Measurements from ENCODE around the gene FKBP2.

The FKBP2 gene

DNA sequence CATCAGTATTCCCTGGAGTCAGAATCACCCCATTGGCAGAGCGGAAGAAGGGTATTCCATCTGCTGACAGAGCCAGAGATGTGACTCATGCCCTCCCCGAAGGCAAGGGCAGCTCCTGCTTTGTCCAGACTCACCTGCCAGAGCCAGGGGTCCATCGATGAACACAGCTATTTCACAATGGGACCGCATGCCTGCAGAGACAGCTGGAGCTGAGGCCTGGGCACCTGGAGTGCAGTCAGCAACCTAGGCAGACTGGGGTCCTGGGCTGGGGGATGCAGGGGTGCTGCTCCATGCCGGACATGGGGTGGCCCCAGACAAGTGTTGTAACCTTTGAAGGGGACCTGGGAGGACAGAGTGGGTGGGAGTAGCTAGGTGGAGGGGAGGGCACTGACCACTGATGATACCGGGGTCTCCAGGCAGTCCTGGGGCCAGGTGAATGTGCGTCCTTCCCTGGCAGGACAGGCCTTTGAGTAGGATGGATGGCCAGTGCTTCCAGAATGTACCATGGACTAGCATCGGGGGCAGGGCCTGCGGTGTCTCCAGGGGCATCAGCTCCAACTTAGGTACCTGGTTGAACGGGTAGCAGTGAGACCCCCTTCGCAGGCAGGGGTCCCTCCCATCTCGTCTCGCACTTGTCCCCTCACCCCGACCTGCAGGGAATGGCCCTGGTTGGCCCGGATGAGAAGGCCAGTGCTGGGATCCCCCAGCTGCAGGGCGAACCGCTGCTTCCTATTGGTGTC is 16.6 kb upstream of the FKBP2 start:
- peak; percentile 74 for DNase-seq (ENCODE audit: low spot score)
- TF ChIP-seq, protein P1, sequence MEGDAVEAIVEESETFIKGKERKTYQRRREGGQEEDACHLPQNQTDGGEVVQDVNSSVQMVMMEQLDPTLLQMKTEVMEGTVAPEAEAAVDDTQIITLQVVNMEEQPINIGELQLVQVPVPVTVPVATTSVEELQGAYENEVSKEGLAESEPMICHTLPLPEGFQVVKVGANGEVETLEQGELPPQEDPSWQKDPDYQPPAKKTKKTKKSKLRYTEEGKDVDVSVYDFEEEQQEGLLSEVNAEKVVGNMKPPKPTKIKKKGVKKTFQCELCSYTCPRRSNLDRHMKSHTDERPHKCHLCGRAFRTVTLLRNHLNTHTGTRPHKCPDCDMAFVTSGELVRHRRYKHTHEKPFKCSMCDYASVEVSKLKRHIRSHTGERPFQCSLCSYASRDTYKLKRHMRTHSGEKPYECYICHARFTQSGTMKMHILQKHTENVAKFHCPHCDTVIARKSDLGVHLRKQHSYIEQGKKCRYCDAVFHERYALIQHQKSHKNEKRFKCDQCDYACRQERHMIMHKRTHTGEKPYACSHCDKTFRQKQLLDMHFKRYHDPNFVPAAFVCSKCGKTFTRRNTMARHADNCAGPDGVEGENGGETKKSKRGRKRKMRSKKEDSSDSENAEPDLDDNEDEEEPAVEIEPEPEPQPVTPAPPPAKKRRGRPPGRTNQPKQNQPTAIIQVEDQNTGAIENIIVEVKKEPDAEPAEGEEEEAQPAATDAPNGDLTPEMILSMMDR (IDR thresholded peaks at IDR 0.05) = no peak
- Histone ChIP-seq H3K27ac (no peak overlapping the region), H3K4me3 (no peak overlapping the region)

DNA sequence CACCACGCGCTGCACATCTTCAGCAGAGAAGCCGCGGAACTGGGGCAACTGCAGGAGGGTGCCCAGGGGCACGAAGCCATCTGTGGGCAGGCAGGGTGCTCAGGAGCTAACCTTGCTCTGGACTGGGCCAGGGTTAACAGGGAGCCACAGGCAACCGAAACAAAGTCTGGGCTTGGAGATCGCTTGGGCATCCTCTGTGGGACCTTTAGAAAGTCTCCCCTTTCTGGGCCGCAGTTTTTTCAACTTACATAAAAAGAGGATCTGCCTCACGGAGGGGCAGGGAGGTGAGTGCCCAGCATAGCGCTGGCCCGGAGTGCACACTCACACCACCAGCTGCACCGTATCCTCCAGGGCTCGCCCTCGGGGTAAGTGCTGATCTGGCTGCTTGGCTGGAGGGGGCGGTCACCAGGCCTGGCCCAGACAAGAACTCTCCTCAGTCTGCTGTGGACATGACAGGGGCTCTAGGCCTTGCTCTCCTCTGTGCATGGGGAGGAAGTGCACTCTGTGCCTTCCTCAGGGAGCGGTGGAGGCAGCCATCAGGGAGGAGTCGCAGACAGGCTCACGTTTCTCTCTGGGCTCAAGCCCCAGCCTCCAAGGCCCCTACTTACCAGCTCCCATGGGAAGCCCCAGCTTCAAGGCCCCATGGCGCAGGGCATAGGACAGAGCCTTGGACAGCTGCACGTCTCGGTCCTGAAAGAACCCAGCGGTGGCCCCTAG is 15.8 kb upstream of the FKBP2 start:
- peak overlapping the region; percentile 93 for H3K27ac ChIP-seq
- peak overlapping the region; percentile 86 for H3K4me3 ChIP-seq
- TF ChIP-seq, protein P1 (IDR thresholded peaks at IDR 0.05) = no peak
- DNase-seq (ENCODE audit: low spot score) = peak; percentile 72

DNA sequence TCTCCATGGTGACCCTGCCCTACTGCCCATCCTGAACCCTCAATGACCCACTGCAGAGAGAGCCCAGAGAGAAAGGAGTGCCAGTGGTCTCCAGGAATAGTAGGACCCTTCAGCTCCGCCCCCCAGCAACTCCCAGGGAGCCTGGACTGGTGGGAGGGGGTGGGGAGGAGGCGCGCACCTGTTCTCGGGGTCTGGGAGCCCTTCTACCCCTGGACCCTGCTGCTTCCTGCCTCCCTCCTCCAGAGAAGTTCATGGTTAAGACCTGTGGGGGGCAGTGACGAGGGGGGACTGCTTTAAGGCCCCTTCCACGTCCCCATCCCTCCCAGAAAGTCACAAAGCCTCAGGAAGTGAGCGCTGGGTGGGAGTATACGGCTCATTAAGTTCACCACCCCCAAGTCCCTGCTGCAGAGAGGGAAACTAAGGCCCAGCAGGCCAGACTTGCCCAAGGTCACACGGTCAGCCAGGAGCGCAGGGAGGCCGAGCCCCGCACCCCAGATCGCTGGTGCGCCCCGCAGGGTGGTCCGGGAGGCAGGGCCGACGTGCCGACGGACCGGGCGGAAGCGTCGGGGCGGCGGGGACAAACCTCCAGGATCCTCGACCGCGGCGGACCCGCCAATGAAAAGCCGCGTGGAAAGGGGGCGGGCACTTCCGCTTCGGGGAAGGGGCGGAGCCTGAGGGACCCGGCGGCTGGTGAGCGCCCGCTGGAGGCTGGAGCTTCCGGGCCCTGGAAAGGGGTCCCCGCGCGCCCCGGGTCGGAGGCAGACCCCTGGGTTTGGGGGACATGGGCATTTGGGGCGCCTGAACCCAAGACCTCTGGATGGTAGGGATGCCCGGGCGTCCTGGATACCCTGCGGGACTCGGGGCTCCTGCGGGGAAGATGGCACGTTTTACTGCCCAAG is 15.0 kb upstream of the FKBP2 start, which contains the start of the genes NUDT22 and TRPT1:
TSS of gene NUDT22 (plus strand) at position 667 of the 899 bp plus-strand sequence. CDS start 379 bp downstream, outside the sequence.
TSS of gene TRPT1 (minus strand) at position 579 of the 899 bp plus-strand sequence. CDS start at position 253, 326 bp downstream.
- peak within 1 kb of the TSS; percentile 93 for H3K27ac ChIP-seq
- TF ChIP-seq, protein P1 (IDR thresholded peaks at IDR 0.05) = no peak
- peak; percentile 95 for DNase-seq (ENCODE audit: low spot score)
- peak within 1 kb of the TSS; percentile 86 for H3K4me3 ChIP-seq

DNA sequence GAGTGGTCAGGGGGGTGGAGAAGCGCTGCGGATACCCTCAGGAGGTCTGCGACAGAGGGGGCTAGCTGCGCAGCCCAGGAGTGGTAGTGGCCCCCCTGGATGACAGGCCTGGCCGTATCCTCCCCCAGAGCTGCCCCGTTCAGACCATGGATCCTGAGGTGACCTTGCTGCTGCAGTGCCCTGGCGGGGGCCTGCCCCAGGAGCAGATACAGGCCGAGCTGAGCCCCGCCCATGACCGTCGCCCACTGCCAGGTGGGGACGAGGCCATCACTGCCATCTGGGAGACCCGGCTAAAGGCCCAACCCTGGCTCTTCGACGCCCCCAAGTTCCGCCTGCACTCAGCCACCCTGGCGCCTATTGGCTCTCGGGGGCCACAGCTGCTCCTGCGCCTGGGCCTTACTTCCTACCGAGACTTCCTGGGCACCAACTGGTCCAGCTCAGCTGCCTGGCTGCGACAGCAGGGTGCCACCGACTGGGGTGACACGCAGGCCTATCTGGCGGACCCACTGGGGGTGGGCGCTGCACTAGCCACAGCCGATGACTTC is 14.3 kb upstream of the FKBP2 start:
- TF ChIP-seq, protein P1 (IDR thresholded peaks at IDR 0.05) = no peak
- peak; percentile 79 for DNase-seq (ENCODE audit: low spot score)
- Histone ChIP-seq H3K4me3 (peak overlapping the region; percentile 86), H3K27ac (peak overlapping the region; percentile 93)

DNA sequence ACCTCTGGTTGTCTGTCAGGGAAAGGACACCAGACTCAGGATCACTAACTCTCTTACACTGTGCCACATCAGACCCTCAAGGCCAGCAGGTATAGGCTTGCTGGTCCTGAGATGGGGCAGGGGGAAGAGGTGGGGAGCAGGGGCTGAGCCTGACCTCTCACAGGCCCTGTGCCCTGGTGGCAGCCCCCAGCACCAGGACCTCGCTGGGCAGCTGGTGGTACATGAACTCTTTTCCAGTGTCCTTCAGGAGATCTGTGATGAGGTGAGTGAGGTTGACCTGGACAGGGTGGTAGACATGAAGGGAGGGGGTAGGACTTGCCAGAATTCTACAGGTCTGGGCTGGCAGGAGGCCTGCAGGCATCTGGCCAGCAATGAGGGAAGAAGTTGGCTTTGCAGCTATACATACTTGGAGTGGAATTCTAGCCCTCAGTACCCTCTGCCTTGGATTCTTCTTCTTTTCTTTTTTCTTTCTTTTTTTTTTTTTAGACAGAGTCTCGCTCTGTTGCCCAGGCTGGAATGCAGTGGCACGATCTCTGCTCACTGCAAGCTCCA is 13.4 kb upstream of the FKBP2 start:
- peak overlapping the region in 1 of 2 donors; percentile 93 for H3K27ac ChIP-seq
- TF ChIP-seq, protein P1 (IDR thresholded peaks at IDR 0.05) = no peak
- no peak for DNase-seq (ENCODE audit: low spot score)
- H3K4me3 ChIP-seq = peak overlapping the region; percentile 86

DNA sequence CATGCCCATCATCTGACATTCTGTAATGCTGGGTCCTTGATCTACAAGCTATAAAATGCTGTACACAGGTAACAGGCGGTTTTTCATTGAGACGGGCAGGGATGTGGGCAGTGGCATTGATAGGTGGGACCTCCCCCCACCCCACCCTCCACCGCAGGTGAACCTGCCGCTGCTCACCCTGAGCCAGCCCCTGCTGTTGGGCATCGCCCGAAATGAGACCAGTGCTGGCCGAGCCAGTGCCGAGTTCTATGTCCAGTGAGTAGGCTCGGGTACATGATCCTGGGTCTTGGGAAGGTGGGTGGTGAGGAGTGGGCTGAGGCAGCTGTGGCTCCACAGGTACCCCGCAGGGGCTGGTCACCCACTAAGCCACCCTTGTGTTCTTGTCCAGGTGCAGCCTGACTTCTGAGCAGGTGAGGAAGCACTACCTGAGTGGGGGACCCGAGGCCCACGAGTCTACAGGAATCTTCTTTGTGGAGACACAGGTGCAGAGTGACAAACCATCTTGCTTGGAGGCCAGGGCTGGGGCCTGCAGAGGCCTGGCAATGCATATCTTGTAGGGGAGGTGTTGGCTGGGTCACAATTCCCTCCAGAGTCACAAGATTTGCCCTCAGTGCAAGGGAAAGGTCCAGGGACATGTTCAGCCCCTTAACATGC is 11.7 kb upstream of the FKBP2 start:
- no peak for DNase-seq (ENCODE audit: low spot score)
- H3K27ac ChIP-seq = peak overlapping the region; percentile 93 to 95
- H3K4me3 ChIP-seq = peak overlapping the region; percentile 75
- TF ChIP-seq, protein P1 (IDR thresholded peaks at IDR 0.05) = no peak

Measured in coronary artery (tissue), 2 donors.